ENCODE data around the gene PCDHGA7. TPM values are rescaled to one million over a fixed set of nuclear protein-coding genes. Genes with fewer than 3 reads are reported as not detected.

The PCDHGA7 gene
- total RNA-seq, 1 donor from 2014 or later: 4.2 TPM

- Histone ChIP-seq H3K4me3 (no peak overlapping the region), H3K36me3 (no peaks in the 10 kb centered on the region), H3K9me3 (peaks cover 97 to 98% of the 10 kb centered on the region in 2 donors), H3K27me3 (no peaks in the 10 kb centered on the region), H3K4me1 (no peaks in the 10 kb centered on the region), H3K27ac (no peak overlapping the region)
- no peak for TF ChIP-seq CTCF (IDR thresholded peaks at IDR 0.05)
- intact Hi-C loops (cut with DNase I): no loop called here
- DNase-seq (ENCODE audit: low spot score in 2 of 2): no peak
Measured at GRCh38 chr5:141362719-141363118, 19.8 kb upstream of the PCDHGA7 start.

GRCh38 chr5:141363952-141364660 lies 18.4 kb upstream of the PCDHGA7 start, which contains the start of gene PCDHGA5:
PCDHGA5 (plus strand) TSS chr5:141364162; CDS start chr5:141364331, 169 bp downstream.
- DNase-seq (ENCODE audit: low spot score in 2 of 2): no peak
- intact Hi-C loops (cut with DNase I): no loop called here
- H3K4me1 ChIP-seq: no peaks in the 10 kb centered on the region
- no peak within 1 kb of the TSS for H3K27ac ChIP-seq
- H3K4me3 ChIP-seq: peak within 1 kb of the TSS; percentile 31 to 35
- no peak for TF ChIP-seq CTCF (IDR thresholded peaks at IDR 0.05)
- H3K36me3 ChIP-seq: no peaks in the 10 kb centered on the region
- peaks cover 93 to 98% of the 10 kb centered on the region in 2 donors for H3K9me3 ChIP-seq
- H3K27me3 ChIP-seq: no peaks in the 10 kb centered on the region

GRCh38 chr5:141366016-141366896 lies 16.3 kb upstream of the PCDHGA7 start:
- peak overlapping the region in 1 of 2 donors; percentile 13 for H3K4me3 ChIP-seq
- no peak for TF ChIP-seq CTCF (IDR thresholded peaks at IDR 0.05)
- no peaks in the 10 kb centered on the region for H3K4me1 ChIP-seq
- H3K36me3 ChIP-seq: no peaks in the 10 kb centered on the region
- H3K9me3 ChIP-seq: peaks cover 93 to 98% of the 10 kb centered on the region in 2 donors
- H3K27me3 ChIP-seq: no peaks in the 10 kb centered on the region
- DNase-seq (ENCODE audit: low spot score in 2 of 2): no peak
- intact Hi-C loops (cut with DNase I): no loop called here
- H3K27ac ChIP-seq: no peak overlapping the region

- Histone ChIP-seq H3K9me3 (peaks cover 94 to 100% of the 10 kb centered on the region in 2 donors), H3K27me3 (no peaks in the 10 kb centered on the region), H3K4me1 (no peaks in the 10 kb centered on the region), H3K27ac (no peak within 1 kb of the TSS), H3K4me3 (peak within 1 kb of the TSS; percentile 14 to 24), H3K36me3 (no peaks in the 10 kb centered on the region)
- intact Hi-C loops (cut with DNase I): no loop called here
- no peak for DNase-seq (ENCODE audit: low spot score in 2 of 2)
- TF ChIP-seq CTCF (IDR thresholded peaks at IDR 0.05): no peak
Measured at GRCh38 chr5:141369994-141370848, 12.3 kb upstream of the PCDHGA7 start, which contains the start of gene PCDHGB3. PCDHGB3 (plus strand) TSS chr5:141370242; CDS start chr5:141370395, 153 bp downstream.

All from ascending aorta (tissue), 2 donors.